Ammon's horn (tissue), 1 donor: ENCODE data around the gene VRK1.

Experiments
- DNase-seq: peaks from one replicate; pipeline ENCODE4 v3.0.0-alpha.2; 2016; ENCODE audit warnings: low spot score

VRK1 gene

GRCh38 chr14:96826818-96827217, 29.6 kb downstream of the VRK1 start:
- DNase-seq = no peak

- DNase-seq = no peak
These were observed 30.1 kb downstream of the VRK1 start for GRCh38 chr14:96827290-96827689.

- no peak for DNase-seq
These were observed 32.6 kb downstream of the VRK1 start for GRCh38 chr14:96829791-96830190.

- no peak for DNase-seq
These were observed 33.8 kb downstream of the VRK1 start for GRCh38 chr14:96830946-96831345.

GRCh38 chr14:96832351-96832750, 35.2 kb downstream of the VRK1 start:
- no peak for DNase-seq

- DNase-seq = no peak
These were observed 41.3 kb downstream of the VRK1 start for GRCh38 chr14:96838449-96838848.

GRCh38 chr14:96839251-96839650, 42.1 kb downstream of the VRK1 start:
- DNase-seq = no peak

- DNase-seq = no peak
These were observed 46.0 kb downstream of the VRK1 start for GRCh38 chr14:96843137-96843536.

- no peak for DNase-seq
These were observed 47.8 kb downstream of the VRK1 start for GRCh38 chr14:96844857-96845570.

- peak; percentile 4 for DNase-seq
These were observed 50.3 kb downstream of the VRK1 start for GRCh38 chr14:96847451-96847850.

GRCh38 chr14:96848011-96848410, 50.8 kb downstream of the VRK1 start:
- no peak for DNase-seq

GRCh38 chr14:96849733-96850132, 52.6 kb downstream of the VRK1 start:
- no peak for DNase-seq

- DNase-seq = no peak
These were observed 54.7 kb downstream of the VRK1 start for GRCh38 chr14:96851694-96852381.

GRCh38 chr14:96852823-96853422, 55.7 kb downstream of the VRK1 start:
- DNase-seq = peak; percentile 27

GRCh38 chr14:96858643-96859042, 61.5 kb downstream of the VRK1 start:
- DNase-seq = no peak

GRCh38 chr14:96861568-96862310, 64.6 kb downstream of the VRK1 start:
- DNase-seq = no peak

- no peak for DNase-seq
These were observed 66.3 kb downstream of the VRK1 start for GRCh38 chr14:96863327-96863985.

GRCh38 chr14:96863986-96864330, 66.8 kb downstream of the VRK1 start:
- no peak for DNase-seq

- no peak for DNase-seq
These were observed 70.5 kb downstream of the VRK1 start for GRCh38 chr14:96867634-96868033.

GRCh38 chr14:96874127-96874526, 76.9 kb downstream of the VRK1 start:
- DNase-seq = no peak

- DNase-seq = no peak
These were observed 79.6 kb downstream of the VRK1 start for GRCh38 chr14:96876747-96877146.

GRCh38 chr14:96881713-96882112, 84.5 kb downstream of the VRK1 start:
- no peak for DNase-seq
